A673 (cell line): ENCODE measurements around the gene TMED7. TPM values are rescaled to one million over a fixed set of nuclear protein-coding genes. Genes with fewer than 3 reads are reported as not detected.
"Not testable (repeated sequence)": the region's sequence is repeated elsewhere in the genome, so short reads cannot be mapped to it uniquely, and the experiment has no call there.

ENCODE experiments used
- BruUV-seq: library from RNA; stranded (reverse); fragments of 400-500 nt; replicated peaks from 2 replicates; lab custom pipeline; 2021; lab: Mats Ljungman, UMichigan
- CTCF ChIA-PET: fragments of 300-600 bp; sonication (Branson Sonifier 250); formaldehyde crosslinking; loops from one replicate; lab custom pipeline; 2022; ENCODE audit warnings: antibody characterized with exemption; lab: Charles Lee
- POLR2A ChIA-PET: fragments of 300-600 bp; sonication (Branson Sonifier 250); formaldehyde crosslinking; loops from one replicate; lab custom pipeline; 2022; ENCODE audit warnings: antibody characterized with exemption; ENCODE audit not compliant: low non-redundant PET; lab: Charles Lee
- DNase-seq: peaks from one replicate; pipeline ENCODE4 v3.0.0-alpha.2; 2015; ENCODE audit warnings: low spot score
- H3K27ac ChIP-seq: fragments of 200-600 bp; sonication (generic); 2 replicates; pipeline ENCODE4 v1.5.1; 2016; ENCODE audit warnings: mixed run types, low read depth, mild to moderate bottlenecking, mixed read lengths, antibody characterized with exemption, low read length; ENCODE audit not compliant: poor library complexity, severe bottlenecking
- H3K27me3 ChIP-seq: fragments of 200-600 bp; sonication (generic); replicated peaks from 2 replicates; pipeline ENCODE4 v1.6.1; 2017; ENCODE audit warnings: mixed run types, low read depth, mild to moderate bottlenecking, mixed read lengths, antibody characterized with exemption, low read length; ENCODE audit not compliant: insufficient read depth, poor library complexity
- H3K36me3 ChIP-seq: fragments of 200-600 bp; sonication (generic); 2 replicates; pipeline ENCODE4 v1.6.1; 2016; ENCODE audit warnings: mixed run types, mild to moderate bottlenecking, mixed read lengths, antibody characterized with exemption, low read length; ENCODE audit not compliant: insufficient read depth, poor library complexity, severe bottlenecking
- H3K4me1 ChIP-seq: fragments of 200-600 bp; sonication (generic); 2 replicates; pipeline ENCODE4 v1.6.1; 2017; ENCODE audit warnings: mixed run types, mild to moderate bottlenecking, mixed read lengths, antibody characterized with exemption, low read length; ENCODE audit not compliant: insufficient read depth, poor library complexity, severe bottlenecking
- H3K4me3 ChIP-seq: fragments of 200-600 bp; sonication (generic); 2 replicates; pipeline ENCODE4 v1.5.1; 2016; ENCODE audit warnings: low read depth, mixed run types, mild to moderate bottlenecking, mixed read lengths, low read length; ENCODE audit not compliant: poor library complexity, severe bottlenecking
- H3K9me3 ChIP-seq: fragments of 200-600 bp; sonication (generic); 2 replicates; pipeline ENCODE4 v1.6.1; 2016; ENCODE audit warnings: mixed run types, low read depth, mild to moderate bottlenecking, mixed read lengths, antibody characterized with exemption, low read length; ENCODE audit not compliant: poor library complexity, severe bottlenecking
- EZH2 ChIP-seq: fragments of 200-600 bp; sonication (generic); IDR thresholded peaks from 2 replicates; pipeline ENCODE4 v1.6.1; 2017; ENCODE audit warnings: borderline replicate concordance, low read depth, mild to moderate bottlenecking, mixed read lengths, antibody characterized with exemption, low read length; ENCODE audit not compliant: poor library complexity, severe bottlenecking
- intact Hi-C: fragments of 100-400 bp; cut with micrococcal nuclease; formaldehyde crosslinking; loops from one replicate; pipeline ENCODE4 v1.10.0; 2022; ENCODE audit not compliant: unreplicated experiment
- total RNA-seq: library from RNA; stranded (reverse); gene quantifications from 2 replicates; pipeline ENCODE4 v1.2.3, GENCODE V29; 2021
- TF ChIP-seq, protein P1 (sequence below): fragments of 300-800, 200-600 bp; sonication (generic); conservative IDR thresholded peaks from 2 replicates; pipeline ENCODE4 v1.5.1; 2017; ENCODE audit warnings: low read depth, mild to moderate bottlenecking, antibody characterized with exemption, low read length, moderate library complexity, mixed read lengths

The TMED7 gene
- total RNA-seq, 1 experiment from 2014 or later = 62.8 TPM

DNA sequence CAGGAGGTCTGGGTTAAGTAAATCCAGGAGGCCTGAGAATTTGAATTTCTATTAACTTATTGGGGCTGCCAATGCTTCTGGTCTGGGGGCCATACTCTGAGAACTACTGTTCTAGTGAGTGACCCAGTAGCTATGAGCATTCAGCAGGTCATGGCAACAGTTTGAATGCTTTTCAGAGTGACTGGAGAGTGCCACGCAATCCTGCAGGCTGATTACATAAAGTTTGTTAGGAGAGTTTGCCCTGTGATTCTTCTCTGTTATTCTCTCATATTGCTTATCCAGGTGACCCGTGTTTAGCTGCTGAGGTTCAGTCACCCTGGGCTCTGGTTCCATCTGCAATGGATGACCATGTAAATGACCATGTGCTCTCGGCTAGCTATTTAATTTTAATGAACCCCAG, 22.2 kb upstream of the TMED7 start:
- no peak for DNase-seq
- no peaks in the 10 kb centered on the region for H3K36me3 ChIP-seq
- H3K4me3 ChIP-seq = no peak overlapping the region
- no TSS peak for BruUV-seq
- peaks cover 4% of the 10 kb centered on the region for H3K27me3 ChIP-seq
- no peaks in the 10 kb centered on the region for H3K9me3 ChIP-seq
- TF ChIP-seq EZH2 = no peak
- TF ChIP-seq, protein P1, sequence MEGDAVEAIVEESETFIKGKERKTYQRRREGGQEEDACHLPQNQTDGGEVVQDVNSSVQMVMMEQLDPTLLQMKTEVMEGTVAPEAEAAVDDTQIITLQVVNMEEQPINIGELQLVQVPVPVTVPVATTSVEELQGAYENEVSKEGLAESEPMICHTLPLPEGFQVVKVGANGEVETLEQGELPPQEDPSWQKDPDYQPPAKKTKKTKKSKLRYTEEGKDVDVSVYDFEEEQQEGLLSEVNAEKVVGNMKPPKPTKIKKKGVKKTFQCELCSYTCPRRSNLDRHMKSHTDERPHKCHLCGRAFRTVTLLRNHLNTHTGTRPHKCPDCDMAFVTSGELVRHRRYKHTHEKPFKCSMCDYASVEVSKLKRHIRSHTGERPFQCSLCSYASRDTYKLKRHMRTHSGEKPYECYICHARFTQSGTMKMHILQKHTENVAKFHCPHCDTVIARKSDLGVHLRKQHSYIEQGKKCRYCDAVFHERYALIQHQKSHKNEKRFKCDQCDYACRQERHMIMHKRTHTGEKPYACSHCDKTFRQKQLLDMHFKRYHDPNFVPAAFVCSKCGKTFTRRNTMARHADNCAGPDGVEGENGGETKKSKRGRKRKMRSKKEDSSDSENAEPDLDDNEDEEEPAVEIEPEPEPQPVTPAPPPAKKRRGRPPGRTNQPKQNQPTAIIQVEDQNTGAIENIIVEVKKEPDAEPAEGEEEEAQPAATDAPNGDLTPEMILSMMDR = no peak
- POLR2A ChIA-PET = interaction anchor here (0.6 kb wide), 1 partner anchor 253 kb away, joined by 6 read pairs; no protein-coding TSS in a partner anchor
- H3K4me1 ChIP-seq = no peaks in the 10 kb centered on the region
- no peak overlapping the region for H3K27ac ChIP-seq
- intact Hi-C loops = no loop called here
- CTCF ChIA-PET = no interaction called here

DNA sequence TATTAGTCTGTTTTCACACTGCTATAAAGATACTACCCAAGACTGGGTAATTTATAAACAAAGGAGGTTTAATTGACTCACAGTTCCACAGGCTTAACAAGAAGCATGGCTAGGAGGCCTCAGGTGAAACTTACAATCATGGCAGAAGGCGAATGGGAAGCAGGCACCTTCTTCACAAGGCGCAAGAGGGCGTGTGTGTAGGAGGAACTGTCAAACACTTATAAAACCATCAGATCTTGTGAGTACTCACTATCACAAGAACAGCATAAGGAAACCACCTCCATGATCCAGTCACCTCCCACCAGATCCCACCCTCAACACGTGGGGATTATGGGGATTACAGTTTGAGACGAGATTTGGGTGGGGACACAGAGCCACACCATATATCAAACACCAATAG, 19.6 kb upstream of the TMED7 start:
- intact Hi-C loops, H3K27ac ChIP-seq, POLR2A ChIA-PET, CTCF ChIA-PET, BruUV-seq, H3K9me3 ChIP-seq, H3K36me3 ChIP-seq, DNase-seq, H3K4me1 ChIP-seq, H3K4me3 ChIP-seq: not testable (repeated sequence)
- peaks cover 11% of the 10 kb centered on the region for H3K27me3 ChIP-seq

DNA sequence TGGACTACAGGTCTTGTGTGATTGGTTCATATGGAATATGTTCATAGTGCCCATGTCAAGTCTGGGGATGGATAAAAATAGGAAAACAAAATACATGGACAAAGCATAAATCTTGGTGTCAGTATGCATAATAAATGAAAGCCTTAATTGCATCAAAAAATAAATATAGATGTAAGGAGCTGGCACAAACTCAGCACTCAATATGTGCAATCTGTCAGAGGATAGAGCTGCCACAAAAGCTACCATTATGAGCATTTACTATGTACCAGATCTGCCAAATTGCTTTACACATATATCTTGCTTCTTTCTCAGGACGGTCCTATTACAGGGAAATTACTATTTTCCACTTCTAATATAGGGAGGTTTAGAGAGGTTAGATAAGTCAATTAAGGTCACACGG, 18.2 kb upstream of the TMED7 start:
- H3K4me1 ChIP-seq = peaks cover 2% of the 10 kb centered on the region
- no peak for DNase-seq
- BruUV-seq = no TSS peak
- H3K36me3 ChIP-seq = no peaks in the 10 kb centered on the region
- ChIA-PET CTCF (no interaction called here), POLR2A (no interaction called here)
- intact Hi-C loops = no loop called here
- H3K27me3 ChIP-seq = peaks cover 11% of the 10 kb centered on the region
- TF ChIP-seq, protein P1 = no peak
- no peak for TF ChIP-seq EZH2
- H3K9me3 ChIP-seq = no peaks in the 10 kb centered on the region
- H3K27ac ChIP-seq = no peak overlapping the region
- H3K4me3 ChIP-seq = no peak overlapping the region

DNA sequence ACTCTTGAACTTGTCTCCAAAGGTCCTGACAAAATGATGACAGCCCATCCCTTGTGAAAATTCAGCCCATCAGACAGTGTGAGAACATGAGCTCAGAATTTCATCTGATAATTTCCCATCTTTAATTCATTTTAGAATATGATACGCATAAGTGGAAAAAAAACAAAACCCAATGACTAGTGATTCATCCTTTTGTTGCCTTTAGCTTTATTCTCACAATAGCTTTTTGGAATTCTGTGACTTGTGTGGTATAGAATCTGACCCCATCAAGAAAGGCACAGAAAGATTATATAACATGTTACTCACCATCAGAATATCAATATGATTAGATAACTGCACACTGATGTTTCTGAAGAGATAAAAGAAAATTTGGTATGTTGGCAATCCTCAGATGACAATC, 16.1 kb upstream of the TMED7 start:
- no peak for DNase-seq
- no peak overlapping the region for H3K27ac ChIP-seq
- intact Hi-C loops = no loop called here
- BruUV-seq = no TSS peak
- ChIA-PET POLR2A (interaction anchor here (0.6 kb wide), 1 partner anchor 79 kb away, joined by 4 read pairs; no protein-coding TSS in a partner anchor), CTCF (no interaction called here)
- H3K4me3 ChIP-seq = no peak overlapping the region
- peaks cover 7% of the 10 kb centered on the region for H3K4me1 ChIP-seq
- no peak for TF ChIP-seq EZH2
- TF ChIP-seq, protein P1 = no peak
- peaks cover 7% of the 10 kb centered on the region for H3K27me3 ChIP-seq
- H3K36me3 ChIP-seq = no peaks in the 10 kb centered on the region
- no peaks in the 10 kb centered on the region for H3K9me3 ChIP-seq
